ENCODE data around the gene DLEC1. TPM values are rescaled to one million over a fixed set of nuclear protein-coding genes. Genes with fewer than 3 reads are reported as not detected.

DLEC1 gene, protein sequence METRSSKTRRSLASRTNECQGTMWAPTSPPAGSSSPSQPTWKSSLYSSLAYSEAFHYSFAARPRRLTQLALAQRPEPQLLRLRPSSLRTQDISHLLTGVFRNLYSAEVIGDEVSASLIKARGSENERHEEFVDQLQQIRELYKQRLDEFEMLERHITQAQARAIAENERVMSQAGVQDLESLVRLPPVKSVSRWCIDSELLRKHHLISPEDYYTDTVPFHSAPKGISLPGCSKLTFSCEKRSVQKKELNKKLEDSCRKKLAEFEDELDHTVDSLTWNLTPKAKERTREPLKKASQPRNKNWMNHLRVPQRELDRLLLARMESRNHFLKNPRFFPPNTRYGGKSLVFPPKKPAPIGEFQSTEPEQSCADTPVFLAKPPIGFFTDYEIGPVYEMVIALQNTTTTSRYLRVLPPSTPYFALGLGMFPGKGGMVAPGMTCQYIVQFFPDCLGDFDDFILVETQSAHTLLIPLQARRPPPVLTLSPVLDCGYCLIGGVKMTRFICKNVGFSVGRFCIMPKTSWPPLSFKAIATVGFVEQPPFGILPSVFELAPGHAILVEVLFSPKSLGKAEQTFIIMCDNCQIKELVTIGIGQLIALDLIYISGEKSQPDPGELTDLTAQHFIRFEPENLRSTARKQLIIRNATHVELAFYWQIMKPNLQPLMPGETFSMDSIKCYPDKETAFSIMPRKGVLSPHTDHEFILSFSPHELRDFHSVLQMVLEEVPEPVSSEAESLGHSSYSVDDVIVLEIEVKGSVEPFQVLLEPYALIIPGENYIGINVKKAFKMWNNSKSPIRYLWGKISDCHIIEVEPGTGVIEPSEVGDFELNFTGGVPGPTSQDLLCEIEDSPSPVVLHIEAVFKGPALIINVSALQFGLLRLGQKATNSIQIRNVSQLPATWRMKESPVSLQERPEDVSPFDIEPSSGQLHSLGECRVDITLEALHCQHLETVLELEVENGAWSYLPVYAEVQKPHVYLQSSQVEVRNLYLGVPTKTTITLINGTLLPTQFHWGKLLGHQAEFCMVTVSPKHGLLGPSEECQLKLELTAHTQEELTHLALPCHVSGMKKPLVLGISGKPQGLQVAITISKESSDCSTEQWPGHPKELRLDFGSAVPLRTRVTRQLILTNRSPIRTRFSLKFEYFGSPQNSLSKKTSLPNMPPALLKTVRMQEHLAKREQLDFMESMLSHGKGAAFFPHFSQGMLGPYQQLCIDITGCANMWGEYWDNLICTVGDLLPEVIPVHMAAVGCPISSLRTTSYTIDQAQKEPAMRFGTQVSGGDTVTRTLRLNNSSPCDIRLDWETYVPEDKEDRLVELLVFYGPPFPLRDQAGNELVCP (N-terminal part only)
- polyA plus RNA-seq (2012; ENCODE audit: insufficient read length, low read depth), result 0.45 TPM

DNA sequence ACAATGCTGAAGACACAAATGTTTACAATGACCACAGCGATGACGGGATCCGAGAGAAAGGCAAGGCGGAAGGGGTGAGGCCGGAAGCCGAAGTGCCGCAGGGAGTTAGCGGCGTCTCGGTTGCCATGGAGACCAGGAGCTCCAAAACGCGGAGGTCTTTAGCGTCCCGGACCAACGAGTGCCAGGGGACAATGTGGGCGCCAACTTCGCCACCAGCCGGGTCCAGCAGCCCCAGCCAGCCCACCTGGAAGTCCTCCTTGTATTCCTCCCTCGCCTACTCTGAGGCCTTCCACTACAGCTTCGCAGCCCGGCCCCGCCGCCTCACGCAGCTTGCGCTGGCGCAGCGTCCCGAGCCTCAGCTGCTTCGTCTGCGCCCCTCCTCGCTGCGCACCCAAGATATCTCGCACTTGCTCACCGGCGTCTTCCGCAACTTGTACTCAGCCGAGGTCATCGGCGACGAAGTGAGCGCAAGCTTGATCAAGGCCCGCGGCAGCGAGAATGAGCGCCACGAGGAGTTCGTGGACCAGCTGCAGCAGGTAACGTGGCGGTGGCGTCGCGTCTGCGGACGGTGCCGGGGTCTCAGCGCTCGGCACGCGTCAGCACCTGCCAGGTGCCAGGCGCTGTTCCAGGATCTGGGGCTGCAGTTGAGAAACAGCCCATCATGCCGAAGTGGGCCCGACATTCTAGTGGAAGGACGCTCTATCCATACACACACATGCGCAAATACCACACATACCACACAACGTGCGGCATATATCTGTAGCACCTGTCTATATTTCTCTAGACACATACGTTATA is at the start of gene DLEC1:
Gene DLEC1 (plus strand): TSS at position 108 of the 798 bp plus-strand sequence. CDS start 18 bp downstream, at position 126.
- no peak for TF ChIP-seq FOXP2 (optimal IDR thresholded peaks at IDR 0.05; ENCODE audit: borderline replicate concordance, extremely low read depth, extremely low read length, insufficient read depth)
- TF ChIP-seq TAF1 (IDR thresholded peaks at IDR 0.05; ENCODE audit: borderline replicate concordance, insufficient read depth, low read length), result no peak
- TF ChIP-seq, protein P1, sequence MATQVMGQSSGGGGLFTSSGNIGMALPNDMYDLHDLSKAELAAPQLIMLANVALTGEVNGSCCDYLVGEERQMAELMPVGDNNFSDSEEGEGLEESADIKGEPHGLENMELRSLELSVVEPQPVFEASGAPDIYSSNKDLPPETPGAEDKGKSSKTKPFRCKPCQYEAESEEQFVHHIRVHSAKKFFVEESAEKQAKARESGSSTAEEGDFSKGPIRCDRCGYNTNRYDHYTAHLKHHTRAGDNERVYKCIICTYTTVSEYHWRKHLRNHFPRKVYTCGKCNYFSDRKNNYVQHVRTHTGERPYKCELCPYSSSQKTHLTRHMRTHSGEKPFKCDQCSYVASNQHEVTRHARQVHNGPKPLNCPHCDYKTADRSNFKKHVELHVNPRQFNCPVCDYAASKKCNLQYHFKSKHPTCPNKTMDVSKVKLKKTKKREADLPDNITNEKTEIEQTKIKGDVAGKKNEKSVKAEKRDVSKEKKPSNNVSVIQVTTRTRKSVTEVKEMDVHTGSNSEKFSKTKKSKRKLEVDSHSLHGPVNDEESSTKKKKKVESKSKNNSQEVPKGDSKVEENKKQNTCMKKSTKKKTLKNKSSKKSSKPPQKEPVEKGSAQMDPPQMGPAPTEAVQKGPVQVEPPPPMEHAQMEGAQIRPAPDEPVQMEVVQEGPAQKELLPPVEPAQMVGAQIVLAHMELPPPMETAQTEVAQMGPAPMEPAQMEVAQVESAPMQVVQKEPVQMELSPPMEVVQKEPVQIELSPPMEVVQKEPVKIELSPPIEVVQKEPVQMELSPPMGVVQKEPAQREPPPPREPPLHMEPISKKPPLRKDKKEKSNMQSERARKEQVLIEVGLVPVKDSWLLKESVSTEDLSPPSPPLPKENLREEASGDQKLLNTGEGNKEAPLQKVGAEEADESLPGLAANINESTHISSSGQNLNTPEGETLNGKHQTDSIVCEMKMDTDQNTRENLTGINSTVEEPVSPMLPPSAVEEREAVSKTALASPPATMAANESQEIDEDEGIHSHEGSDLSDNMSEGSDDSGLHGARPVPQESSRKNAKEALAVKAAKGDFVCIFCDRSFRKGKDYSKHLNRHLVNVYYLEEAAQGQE (IDR thresholded peaks at IDR 0.05; ENCODE audit: insufficient read depth in 1 of 2, low read depth in 2 of 2, low read length in 2 of 2), result no peak
- no peak for TF ChIP-seq POLR2AphosphoS5 (IDR thresholded peaks at IDR 0.05; ENCODE audit: low read depth, low read length)

DNA sequence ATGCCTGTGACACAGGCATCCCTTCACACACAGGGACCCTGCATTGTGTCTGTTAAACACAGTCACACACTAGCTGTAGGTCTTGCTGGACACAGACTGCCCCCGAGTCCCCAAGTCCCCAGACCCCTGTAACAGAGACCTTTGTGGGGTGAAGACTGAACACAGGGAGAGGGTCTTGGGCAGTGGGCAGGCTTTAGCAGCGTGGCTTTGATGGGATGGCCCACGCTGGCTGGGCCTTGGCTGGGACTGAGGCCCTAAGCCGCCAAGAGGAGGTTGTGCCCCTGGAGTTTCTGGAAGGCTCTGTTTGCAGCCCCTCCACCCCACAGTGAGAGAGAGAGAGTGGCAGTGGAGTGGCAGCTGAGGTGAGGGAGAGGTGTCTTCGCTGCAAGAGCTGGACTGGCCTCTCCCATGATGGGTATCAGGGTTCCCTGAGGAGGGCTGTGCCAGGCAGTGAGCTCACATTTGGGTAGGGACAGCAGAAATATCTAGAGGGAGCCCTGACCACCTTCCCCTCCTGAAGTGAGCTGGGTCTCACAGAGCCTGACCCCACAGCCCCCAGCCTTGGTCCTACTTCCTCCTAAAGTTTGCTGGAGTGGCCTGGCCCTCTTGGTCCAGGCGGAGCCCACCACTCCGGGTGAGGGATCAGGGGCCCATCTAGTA is 49.1 kb upstream of the DLEC1 start:
- TF ChIP-seq TAF1 (IDR thresholded peaks at IDR 0.05; ENCODE audit: borderline replicate concordance, insufficient read depth, low read length) (no peak), POLR2AphosphoS5 (IDR thresholded peaks at IDR 0.05; ENCODE audit: low read depth, low read length) (no peak), FOXP2 (optimal IDR thresholded peaks at IDR 0.05; ENCODE audit: borderline replicate concordance, extremely low read depth, extremely low read length, insufficient read depth) (no peak), SIN3A (IDR thresholded peaks at IDR 0.05; ENCODE audit: borderline replicate concordance, insufficient read depth, low read length) (no peak)
- TF ChIP-seq, protein P1 (IDR thresholded peaks at IDR 0.05; ENCODE audit: insufficient read depth in 1 of 2, low read depth in 2 of 2, low read length in 2 of 2), result no peak

DNA sequence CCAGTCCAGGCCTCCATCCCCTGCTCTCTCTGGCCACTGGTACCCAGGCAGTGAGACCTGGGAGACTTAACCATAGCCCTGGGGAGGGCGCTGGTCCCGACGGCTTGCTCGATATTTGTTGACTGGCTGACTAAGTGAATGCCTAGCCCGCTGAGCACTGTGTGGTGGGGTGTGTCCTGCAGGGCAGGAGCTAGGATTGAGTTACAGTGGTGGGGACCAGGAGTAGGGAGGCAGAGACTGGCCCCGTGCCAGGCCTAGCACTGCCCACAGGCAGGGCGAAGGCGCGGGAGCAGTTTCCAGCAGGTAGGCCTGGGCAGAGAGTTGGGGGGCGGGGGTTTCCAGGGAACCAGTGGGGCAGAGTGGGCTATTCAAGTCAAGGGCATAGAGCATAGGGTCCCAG is 48.5 kb upstream of the DLEC1 start, which contains the start of gene VILL:
Gene VILL (plus strand): TSS at position 260 of the 400 bp plus-strand sequence. CDS start 2,887 bp downstream, outside the sequence.
- TF ChIP-seq POLR2AphosphoS5 (IDR thresholded peaks at IDR 0.05; ENCODE audit: low read depth, low read length) (no peak), SIN3A (IDR thresholded peaks at IDR 0.05; ENCODE audit: borderline replicate concordance, insufficient read depth, low read length) (no peak), FOXP2 (optimal IDR thresholded peaks at IDR 0.05; ENCODE audit: borderline replicate concordance, extremely low read depth, extremely low read length, insufficient read depth) (no peak), TAF1 (IDR thresholded peaks at IDR 0.05; ENCODE audit: borderline replicate concordance, insufficient read depth, low read length) (no peak)
- TF ChIP-seq, protein P1 (IDR thresholded peaks at IDR 0.05; ENCODE audit: insufficient read depth in 1 of 2, low read depth in 2 of 2, low read length in 2 of 2), result no peak

Measured in PFSK-1 (cell line).